GM18861 (cell line): ENCODE measurements around the gene ZWILCH.
"Not testable (repeated sequence)": the region's sequence is repeated elsewhere in the genome, so short reads cannot be mapped to it uniquely, and the experiment has no call there.

Source experiments
- ATAC-seq: cut with Tn5 transposase; IDR thresholded peaks from one replicate; pipeline ENCODE4 v1.9.1; 2021; ENCODE audit not compliant: unreplicated experiment

ZWILCH gene

GRCh38 chr15:66504563-66505429, at the start of gene ZWILCH, which contains the start of gene RPL4:
Gene ZWILCH, plus strand, starts transcription at chr15:66505326. Its CDS starts 13 bp downstream, at chr15:66505339.
Gene RPL4, minus strand, starts transcription at chr15:66504855. Its CDS starts 65 bp downstream, at chr15:66504790.
- peak; percentile 71 for ATAC-seq

DNA sequence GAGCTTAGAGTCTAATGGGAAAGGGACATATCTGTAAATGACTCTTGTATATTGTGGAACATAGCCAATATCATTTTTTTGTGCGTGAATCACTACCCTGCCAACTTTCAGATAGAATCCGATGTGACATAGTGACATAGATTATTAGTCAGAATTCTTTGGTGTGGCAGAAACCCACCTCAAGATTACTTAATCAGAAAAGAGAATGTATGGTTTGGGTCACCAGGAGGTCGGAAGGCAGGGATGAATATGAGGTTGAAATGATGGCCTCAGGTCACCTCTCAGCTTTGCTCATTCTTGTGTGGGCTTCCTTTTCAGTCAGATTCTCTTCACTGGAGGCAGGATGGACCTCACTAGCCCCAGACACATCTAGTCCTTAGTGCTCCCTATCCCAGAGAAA, 48.9 kb upstream of the ZWILCH start:
- no peak for ATAC-seq

GRCh38 chr15:66459818-66460615, 45.1 kb upstream of the ZWILCH start:
- no peak for ATAC-seq

GRCh38 chr15:66461294-66461693, 43.8 kb upstream of the ZWILCH start:
- ATAC-seq: not testable (repeated sequence)

DNA sequence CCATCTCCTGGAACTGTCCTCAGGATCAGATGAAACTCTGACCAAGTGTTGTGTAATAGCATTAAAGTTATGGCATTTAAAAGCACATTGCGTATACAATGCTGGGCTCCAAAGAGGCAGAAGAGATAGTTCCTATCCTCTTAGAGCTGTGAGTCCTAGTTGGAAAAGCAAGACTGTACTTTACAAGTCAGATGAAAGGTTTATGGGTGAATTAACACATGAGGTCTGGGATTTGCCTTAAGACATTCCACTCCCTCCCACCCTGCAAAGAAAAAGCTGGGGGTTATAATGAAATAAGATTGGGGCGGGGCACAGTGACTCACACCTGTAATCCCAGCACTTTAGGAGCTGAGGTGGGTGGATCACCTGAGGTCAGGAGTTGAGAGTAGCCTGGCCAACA, 43.2 kb upstream of the ZWILCH start:
- ATAC-seq: no peak

DNA sequence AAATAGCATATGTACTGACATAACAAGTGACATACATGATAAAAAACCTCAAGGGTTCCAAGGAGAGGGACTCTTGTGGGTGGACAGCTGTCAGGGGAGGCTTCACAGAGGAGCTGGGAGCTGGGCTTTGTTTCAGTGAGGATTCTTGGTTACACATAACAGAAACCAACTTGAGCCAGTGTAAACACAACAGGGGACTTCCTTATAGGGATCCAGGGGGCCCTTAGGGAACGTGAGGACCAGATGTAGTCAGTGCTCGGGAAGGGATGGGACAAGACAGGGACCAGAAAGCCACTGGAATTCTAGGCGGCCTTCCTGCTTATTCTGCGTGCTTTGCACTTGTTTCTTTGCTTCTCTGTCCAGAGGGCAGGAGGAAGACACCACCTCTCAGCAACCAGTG, 42.5 kb upstream of the ZWILCH start:
- no peak for ATAC-seq

DNA sequence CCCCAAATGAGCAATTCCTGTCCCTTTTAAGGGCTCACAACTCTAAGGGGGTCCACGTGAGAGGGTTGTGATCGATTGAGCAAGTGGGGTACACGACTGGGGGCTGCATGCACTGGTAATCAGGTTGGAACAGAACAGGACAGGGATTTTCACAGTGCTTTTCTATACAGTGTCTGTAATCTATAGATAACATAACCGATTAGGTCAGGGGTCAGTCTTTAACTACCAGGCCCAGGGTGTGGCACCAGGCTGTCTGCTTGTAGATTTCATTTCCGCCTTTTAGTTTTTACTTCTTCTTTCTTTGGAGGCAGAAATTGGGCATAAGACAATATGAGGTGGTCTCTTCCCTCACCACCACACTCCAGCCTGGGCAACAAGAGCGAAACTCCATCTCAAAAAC, 39.8 kb upstream of the ZWILCH start:
- ATAC-seq: not testable (repeated sequence)

- ATAC-seq: not testable (repeated sequence)
Observed at GRCh38 chr15:66467162-66468040, 37.7 kb upstream of the ZWILCH start.

DNA sequence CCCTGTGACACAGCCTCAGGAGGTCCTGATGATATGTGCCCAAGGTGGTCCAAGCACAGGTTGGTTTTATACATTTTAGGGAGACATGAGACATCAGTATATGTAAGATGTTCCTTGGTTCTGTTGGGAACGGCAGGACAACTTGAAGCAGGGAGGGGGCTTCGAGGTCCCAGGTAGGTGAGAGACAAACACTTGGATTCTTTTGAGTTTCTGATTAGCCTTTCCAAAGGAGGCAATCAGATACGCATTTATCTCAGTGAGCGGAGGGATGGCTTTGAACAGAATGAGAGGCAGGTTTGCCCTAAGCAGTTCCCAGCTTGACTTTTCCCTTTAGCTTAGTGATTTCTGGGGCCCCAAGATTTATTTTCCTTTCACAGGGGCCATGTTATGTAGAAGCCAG, 34.3 kb upstream of the ZWILCH start:
- ATAC-seq: not testable (repeated sequence)

DNA sequence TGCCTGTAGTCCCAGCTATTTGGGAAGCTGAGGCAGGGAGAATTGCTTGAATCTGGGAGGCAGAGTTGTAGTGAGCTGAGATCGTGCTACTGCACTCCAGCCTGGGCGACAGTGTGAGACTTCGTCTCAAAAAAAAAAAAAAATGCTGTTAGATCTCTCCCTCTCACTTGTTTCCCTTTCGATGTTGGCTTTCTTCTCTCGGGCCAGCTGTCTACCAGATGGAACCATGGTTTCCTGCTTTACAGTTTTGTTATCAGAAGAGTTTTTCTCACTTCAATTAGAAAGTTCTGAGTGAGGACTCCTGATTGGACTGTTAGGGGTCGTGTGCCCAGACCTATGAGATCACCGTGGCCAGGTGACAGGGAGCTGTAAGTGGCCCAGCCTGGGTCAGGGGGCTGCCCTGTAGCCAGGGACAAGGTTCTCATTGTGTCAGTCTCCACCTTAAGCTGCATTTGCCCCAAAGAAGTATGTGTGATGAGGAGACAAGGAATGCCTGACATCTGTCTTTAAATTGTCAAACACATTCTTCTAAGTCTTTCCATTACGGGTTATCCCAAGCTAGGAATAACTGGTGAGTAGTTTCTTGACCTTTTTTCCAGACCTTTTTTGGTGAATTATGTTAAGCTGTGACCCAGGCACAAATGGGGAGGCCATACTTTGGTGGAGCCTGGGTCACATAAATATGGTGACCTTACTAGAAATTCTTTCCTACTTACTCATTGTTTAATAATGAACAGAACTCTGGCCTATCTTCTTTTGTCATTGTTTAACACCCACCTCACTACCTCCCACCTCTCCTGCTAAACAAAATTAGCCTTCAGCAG, 32.7 kb upstream of the ZWILCH start:
- ATAC-seq: peak; percentile 80

- ATAC-seq: no peak
Observed at GRCh38 chr15:66474135-66474534, 31.0 kb upstream of the ZWILCH start.

DNA sequence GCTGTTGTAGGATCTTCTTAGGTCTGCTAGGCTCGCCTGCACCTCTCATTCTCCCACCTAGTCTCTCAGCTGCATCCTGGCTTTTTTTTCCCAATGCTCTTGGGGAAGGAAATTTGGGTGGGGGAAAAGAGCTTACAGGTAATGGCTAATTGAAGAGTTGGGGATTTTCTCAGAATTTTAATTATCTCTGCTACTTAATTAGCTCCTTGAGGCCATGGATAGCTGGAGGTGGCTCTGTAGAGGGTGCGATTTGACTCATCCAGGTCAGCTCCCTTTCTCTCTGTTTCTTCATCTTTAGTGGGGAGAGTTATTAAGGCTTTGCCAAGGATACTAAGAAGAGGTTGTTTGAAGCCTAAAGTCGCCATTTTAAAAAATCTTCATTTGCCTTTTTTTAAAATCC, 30.2 kb upstream of the ZWILCH start:
- no peak for ATAC-seq

GRCh38 chr15:66476535-66476934, 28.6 kb upstream of the ZWILCH start:
- no peak for ATAC-seq

DNA sequence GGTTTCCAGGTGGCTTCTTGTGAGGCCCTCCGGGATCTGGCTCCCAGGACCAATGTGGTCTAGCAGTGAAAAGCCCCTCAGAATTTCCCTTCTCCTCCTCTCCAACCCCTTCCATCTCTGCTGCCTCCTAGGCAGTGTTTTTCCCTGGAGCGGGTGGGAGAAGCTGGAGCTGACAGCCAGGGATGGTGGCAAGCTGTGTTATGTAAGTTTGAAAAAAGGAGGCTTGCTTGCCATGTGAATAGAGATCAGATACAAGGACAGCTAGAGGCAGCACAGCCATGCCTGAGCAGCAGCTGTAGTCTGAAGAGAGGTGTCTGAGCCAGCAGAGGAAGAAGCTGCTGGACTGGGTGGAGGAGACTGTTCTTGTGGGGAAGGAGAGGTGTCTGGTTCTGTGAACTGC, 28.1 kb upstream of the ZWILCH start:
- no peak for ATAC-seq

DNA sequence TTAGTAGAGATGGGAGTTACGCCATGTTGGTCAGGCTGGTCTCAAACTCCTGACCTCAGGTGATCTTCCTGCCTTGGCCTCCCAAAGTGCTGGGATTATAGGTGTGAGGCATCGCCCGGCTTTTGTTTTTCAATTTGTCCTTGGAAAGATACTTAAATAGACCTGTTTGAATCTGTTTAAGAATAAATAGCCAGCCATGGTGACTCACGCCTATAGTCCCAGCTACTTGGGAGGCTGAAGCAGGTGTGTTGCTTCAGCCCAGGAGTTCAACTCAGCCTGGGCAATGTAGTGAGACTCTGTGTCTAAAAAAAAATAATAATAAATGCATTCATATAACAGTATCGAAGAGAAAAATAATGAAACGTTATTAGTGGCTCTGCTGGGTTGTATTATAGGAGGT, 24.9 kb upstream of the ZWILCH start:
- no peak for ATAC-seq

DNA sequence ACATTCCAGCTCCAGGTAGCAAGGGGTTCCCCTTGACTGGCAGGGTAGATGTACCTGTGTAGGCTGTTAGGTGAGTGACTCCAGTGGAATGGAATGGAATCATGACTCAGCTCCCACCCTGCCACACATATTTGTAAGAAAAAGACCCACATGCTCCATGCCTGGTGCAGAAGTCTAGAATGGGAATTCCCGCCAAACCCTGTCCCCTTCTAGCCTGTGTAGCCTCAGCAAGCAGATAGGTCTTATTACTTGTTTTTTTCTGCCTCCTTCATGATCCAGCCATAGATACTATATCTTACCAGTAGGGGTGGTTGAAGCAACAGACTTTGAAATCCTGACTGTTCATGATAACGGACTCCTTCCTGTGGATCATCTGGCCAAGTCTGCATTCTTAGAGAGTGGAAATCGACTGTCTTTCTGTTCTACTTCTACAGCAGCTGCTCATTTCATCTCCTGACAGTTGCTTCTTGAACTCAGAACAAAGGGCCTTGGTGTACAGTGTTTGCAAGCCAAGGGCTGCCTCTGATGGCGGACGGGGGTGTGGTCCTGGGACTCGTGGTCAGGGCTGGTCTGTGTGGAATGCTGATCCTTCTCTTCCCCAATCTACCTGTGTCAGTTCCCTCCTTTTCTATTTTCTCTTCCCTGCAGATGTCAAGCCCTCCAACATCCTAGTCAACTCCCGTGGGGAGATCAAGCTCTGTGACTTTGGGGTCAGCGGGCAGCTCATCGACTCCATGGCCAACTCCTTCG, 23.8 kb upstream of the ZWILCH start:
- no peak for ATAC-seq

DNA sequence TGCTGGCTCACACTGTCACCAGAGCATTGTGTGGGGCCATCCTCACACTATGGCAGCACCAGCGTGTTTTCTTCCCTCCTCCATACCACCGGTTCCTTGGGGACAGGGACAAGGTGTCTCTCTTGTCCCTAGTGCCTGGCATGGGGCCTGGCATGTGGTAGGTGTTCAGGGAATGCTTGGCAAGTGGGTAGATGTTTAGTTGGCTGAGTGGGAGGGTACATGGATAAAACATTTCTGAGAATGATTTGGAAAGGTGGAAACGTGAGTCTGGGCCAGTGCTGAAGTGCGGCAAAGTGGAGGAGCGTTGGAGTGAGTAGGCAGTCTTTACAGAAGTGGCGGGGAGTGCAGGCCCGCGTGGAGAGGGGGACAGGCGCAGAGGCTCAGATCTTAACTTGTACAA, 22.6 kb upstream of the ZWILCH start:
- ATAC-seq: no peak

DNA sequence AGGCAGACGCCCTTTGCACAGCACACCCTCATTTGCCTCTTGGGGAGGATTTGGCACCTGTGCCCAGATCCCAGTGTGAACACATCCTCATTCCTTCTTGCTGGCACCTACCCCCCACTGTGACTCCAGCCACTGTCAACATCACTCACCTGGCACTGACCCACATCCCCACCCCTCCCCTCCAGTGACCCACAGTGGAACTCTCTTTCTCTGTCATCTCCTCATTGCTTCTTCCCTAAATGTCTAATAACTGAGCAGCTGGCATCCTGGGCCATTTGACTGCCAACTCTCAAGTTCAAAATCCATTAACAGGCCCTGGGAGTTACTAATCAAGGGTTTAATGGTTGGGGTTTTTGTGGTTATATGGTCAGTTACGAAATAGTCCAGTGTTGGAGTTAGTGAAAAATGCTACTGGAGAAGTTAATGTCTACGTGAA, 22.0 kb upstream of the ZWILCH start:
- no peak for ATAC-seq

- ATAC-seq: no peak
Observed at GRCh38 chr15:66484539-66485112, 20.5 kb upstream of the ZWILCH start.
